Right lobe of liver (tissue), 4 donors: ENCODE measurements around the gene CEP89.

ENCODE experiments used
- CTCF ChIP-seq, 4 donors: fragments of 200-600 bp in 3 of 4; fragments of 450-650 bp in 1 of 4; IDR thresholded peaks; one replicate each; pipeline versions ENCODE4 v1.5.1 to v1.8.0; 2016 to 2022; ENCODE audit warnings: antibody characterized with exemption in 4 of 4, mild to moderate bottlenecking in 2 of 4
- POLR2A ChIP-seq: fragments of 450-650 bp; IDR thresholded peaks from one replicate; pipeline ENCODE4 v1.6.1; 2017; ENCODE audit warnings: antibody characterized with exemption, mild to moderate bottlenecking
- donor health status: DM: no; HTN: no; CAD: no.
- donor health status: DM: no; HTN: no; CAD: no.
- donor health status: DM: no; HTN: yes; CAD: no.

DNA sequence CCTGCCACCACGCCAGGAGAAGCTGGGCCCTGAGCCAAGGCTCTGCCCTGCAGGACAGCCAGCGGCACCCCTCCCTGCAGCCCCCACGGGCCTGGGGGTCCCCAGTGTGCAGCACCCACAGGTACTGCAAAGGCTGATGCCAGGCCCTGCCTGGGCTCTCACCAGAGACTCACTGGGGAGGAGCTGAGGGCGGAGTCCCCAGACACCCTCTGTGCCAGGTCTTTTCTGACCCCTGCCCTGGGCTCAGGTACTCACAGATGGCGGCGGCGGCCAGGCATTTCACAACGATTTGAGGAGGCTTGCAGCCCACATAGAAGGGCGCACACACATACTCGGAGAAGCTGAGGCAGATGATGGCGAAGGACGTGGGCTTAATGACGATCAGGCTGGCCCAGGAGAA, 107.9 kb downstream of the CEP89 start:
- no peak for TF ChIP-seq POLR2A
- no peak for TF ChIP-seq CTCF (IDR thresholded peaks at IDR 0.05)
